Right forelimb (tissue), 1 donor: ENCODE measurements around the gene SOCS6.
"Not testable (repeated sequence)": the region's sequence is repeated elsewhere in the genome, so short reads cannot be mapped to it uniquely, and the experiment has no call there.

Experiments used
- DNase-seq: peaks from one replicate; pipeline ENCODE4 v3.0.0-alpha.2; 2018

Gene SOCS6

GRCh38 chr18:70363861-70364260 lies 75.0 kb downstream of the SOCS6 start:
- DNase-seq: no peak

GRCh38 chr18:70365361-70365760 lies 76.5 kb downstream of the SOCS6 start:
- no peak for DNase-seq

GRCh38 chr18:70366174-70366573 lies 77.3 kb downstream of the SOCS6 start:
- no peak for DNase-seq

GRCh38 chr18:70366670-70367069 lies 77.8 kb downstream of the SOCS6 start:
- DNase-seq: no peak

GRCh38 chr18:70367344-70367743 lies 78.5 kb downstream of the SOCS6 start:
- DNase-seq: not testable (repeated sequence)

GRCh38 chr18:70368903-70369302 lies 80.1 kb downstream of the SOCS6 start:
- DNase-seq: no peak

GRCh38 chr18:70370762-70371733 lies 82.2 kb downstream of the SOCS6 start:
- no peak for DNase-seq

GRCh38 chr18:70371908-70372307 lies 83.1 kb downstream of the SOCS6 start:
- DNase-seq: no peak

- DNase-seq: no peak
These were observed 83.7 kb downstream of the SOCS6 start for GRCh38 chr18:70372450-70373041.

GRCh38 chr18:70373042-70373519 lies 84.2 kb downstream of the SOCS6 start:
- DNase-seq: no peak

GRCh38 chr18:70374154-70374553 lies 85.3 kb downstream of the SOCS6 start:
- no peak for DNase-seq

GRCh38 chr18:70376137-70376913 lies 87.5 kb downstream of the SOCS6 start:
- DNase-seq: no peak

- no peak for DNase-seq
These were observed 88.0 kb downstream of the SOCS6 start for GRCh38 chr18:70376914-70377258.

- no peak for DNase-seq
These were observed 88.5 kb downstream of the SOCS6 start for GRCh38 chr18:70377317-70377799.

- no peak for DNase-seq
These were observed 89.2 kb downstream of the SOCS6 start for GRCh38 chr18:70377857-70378701.
